ENCODE results near the gene CXXC5.

CXXC5 gene

GRCh38 chr5:139666551-139666950 lies 18.4 kb downstream of the CXXC5 start:
- peak overlapping the region; percentile 77 for H3K27ac Mint-ChIP-seq
- no peak overlapping the region for H3K4me3 Mint-ChIP-seq

DNA sequence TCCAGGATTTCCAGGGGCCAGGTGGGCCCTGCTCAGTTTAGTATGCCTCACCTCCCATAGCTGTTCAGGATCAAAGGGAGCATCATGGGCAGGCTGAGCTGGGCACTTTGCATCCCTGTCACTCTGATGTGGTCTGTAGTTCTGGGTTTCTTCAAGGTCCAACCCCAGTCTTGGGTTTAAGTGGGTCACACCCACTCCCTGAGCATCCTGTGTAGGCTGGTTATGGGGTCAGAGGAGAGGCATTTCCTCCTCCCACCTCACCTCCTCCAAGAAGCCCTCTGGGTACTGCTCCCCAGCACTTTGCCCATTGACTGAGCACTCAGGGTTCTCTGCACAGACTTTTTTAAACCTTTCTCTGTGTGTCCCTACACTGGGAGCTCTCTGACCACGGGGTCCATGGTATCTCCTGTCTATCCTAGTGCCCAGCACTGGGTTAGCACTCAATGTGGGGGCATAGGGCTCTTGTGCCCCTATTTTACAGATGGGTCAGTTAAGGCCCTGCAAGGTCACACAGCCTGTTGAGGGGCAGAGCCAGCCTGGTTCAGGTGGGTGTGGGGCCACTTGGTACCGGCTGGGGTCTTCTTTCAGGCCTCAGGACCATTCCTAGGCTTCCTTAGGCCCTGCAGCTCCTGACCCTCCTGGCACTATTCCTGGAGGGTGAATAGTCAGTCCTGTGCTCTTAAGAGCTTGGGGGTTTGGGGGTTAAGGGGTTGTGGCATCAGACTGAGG lies 19.0 kb downstream of the CXXC5 start:
- no peaks in the 10 kb centered on the region for H3K9me3 Mint-ChIP-seq
- H3K27ac Mint-ChIP-seq: no peak overlapping the region
- no peak for TF ChIP-seq CTCF (IDR thresholded peaks at IDR 0.05)
- no peak for DNase-seq
- H3K4me1 Mint-ChIP-seq: peaks cover 92% of the 10 kb centered on the region
- no peaks in the 10 kb centered on the region for H3K27me3 Mint-ChIP-seq (ENCODE audit: low read depth, poor library complexity)
- no peak overlapping the region for H3K4me3 Mint-ChIP-seq
- no peaks in the 10 kb centered on the region for H3K36me3 Mint-ChIP-seq (ENCODE audit: low read depth)

More at GRCh38 chr5:139666551-139666950, 18.4 kb downstream of the CXXC5 start:
- no peak for DNase-seq
- no peak for TF ChIP-seq CTCF (IDR thresholded peaks at IDR 0.05)
- Mint-ChIP-seq H3K36me3 (ENCODE audit: low read depth) (no peaks in the 10 kb centered on the region), H3K9me3 (no peaks in the 10 kb centered on the region), H3K27me3 (ENCODE audit: low read depth, poor library complexity) (no peaks in the 10 kb centered on the region), H3K4me1 (peaks cover 92% of the 10 kb centered on the region)

DNA sequence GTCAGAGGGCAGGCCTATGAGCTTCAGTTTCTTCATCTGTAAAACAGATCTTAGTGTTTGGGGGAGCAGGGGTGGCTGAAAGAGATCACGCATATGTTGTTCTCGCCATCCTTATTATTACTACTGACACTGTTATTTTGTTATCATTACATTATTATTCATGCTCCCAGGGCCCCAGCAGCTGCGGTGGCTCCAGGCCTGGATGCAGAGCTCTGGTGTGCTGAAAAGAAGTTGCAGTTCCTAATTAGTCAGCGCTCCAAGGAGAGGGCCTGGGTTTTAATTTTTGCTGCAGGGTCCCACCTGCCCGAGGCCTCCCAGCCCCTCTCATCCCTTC lies 19.5 kb downstream of the CXXC5 start:
- Mint-ChIP-seq H3K27me3 (ENCODE audit: low read depth, poor library complexity) (no peaks in the 10 kb centered on the region), H3K4me1 (peaks cover 92% of the 10 kb centered on the region), H3K9me3 (no peaks in the 10 kb centered on the region), H3K27ac (no peak overlapping the region), H3K36me3 (ENCODE audit: low read depth) (no peaks in the 10 kb centered on the region), H3K4me3 (no peak overlapping the region)
- no peak for DNase-seq
- no peak for TF ChIP-seq CTCF (IDR thresholded peaks at IDR 0.05)

DNA sequence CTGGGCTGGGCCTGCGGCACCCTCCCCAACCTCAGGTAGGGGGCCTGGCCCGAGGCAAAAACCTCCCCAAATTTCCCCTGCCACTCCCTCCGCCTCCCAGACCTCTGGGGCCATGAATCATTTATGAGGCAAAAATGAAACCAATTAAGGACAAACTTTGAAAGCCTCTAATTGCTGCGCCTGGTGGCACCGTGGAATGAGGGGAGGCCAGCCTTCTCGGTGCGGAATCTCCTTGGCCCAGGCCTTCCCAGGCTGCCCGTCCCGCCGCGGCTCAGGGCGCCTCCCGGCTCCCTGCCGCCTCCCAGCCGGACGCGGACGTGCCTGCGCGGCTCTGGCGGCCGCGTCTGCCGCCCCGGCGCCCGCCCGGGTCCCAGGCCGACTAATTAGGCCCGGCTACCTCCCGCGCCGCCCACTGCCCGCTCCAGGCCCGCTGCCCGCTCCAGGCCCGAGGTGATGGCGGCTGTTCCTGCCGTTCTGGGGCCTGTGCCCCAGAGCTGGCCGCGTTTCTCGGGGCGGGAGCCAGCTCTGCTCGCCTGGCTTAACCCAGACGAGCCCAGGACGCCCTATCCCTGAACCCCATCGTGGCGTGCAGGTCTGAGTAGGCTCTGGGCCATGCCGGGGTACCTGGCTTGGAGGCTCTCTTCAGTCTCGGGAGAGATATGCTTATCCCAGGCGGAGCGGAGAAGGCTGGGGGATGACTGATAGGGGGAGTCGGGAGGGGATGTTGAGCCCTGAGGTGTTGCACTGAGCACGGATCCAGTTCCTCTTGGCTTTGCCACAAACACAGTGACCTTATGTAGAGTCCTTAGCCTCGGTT lies 20.1 kb downstream of the CXXC5 start:
- H3K27ac Mint-ChIP-seq: peak overlapping the region; percentile 61
- TF ChIP-seq CTCF (IDR thresholded peaks at IDR 0.05): no peak
- H3K4me1 Mint-ChIP-seq: peaks cover 92% of the 10 kb centered on the region
- no peaks in the 10 kb centered on the region for H3K27me3 Mint-ChIP-seq (ENCODE audit: low read depth, poor library complexity)
- H3K36me3 Mint-ChIP-seq (ENCODE audit: low read depth): no peaks in the 10 kb centered on the region
- no peak overlapping the region for H3K4me3 Mint-ChIP-seq
- no peak for DNase-seq
- H3K9me3 Mint-ChIP-seq: no peaks in the 10 kb centered on the region

- Mint-ChIP-seq H3K4me3 (peak overlapping the region; percentile 65), H3K36me3 (ENCODE audit: low read depth) (no peaks in the 10 kb centered on the region), H3K27ac (peak overlapping the region; percentile 80), H3K9me3 (no peaks in the 10 kb centered on the region), H3K4me1 (peaks cover 93% of the 10 kb centered on the region), H3K27me3 (ENCODE audit: low read depth, poor library complexity) (no peaks in the 10 kb centered on the region)
- no peak for DNase-seq
- TF ChIP-seq CTCF (IDR thresholded peaks at IDR 0.05): no peak
These were observed 20.9 kb downstream of the CXXC5 start for GRCh38 chr5:139668924-139669661.
